Activated CD8-positive, alpha-beta T cell treated with anti-CD3 and anti-CD28 coated beads for 36 hours (primary cell): ENCODE measurements around the gene BLMH. TPM values are rescaled to one million over a fixed set of nuclear protein-coding genes. Genes with fewer than 3 reads are reported as not detected.
"Not testable (repeated sequence)": the region's sequence is repeated elsewhere in the genome, so short reads cannot be mapped to it uniquely, and the experiment has no call there.

Experiments used
- ATAC-seq: fragments of 200-7000 bp; cut with Tn5 transposase; one replicate; pipeline ENCODE4 v1.10.0; 2021; ENCODE audit warnings: mild to moderate bottlenecking, moderate library complexity
- CTCF ChIA-PET: fragments of 350-600 bp; sonication (Branson Sonifier 250); formaldehyde crosslinking; loops from one replicate; lab custom pipeline; 2021; ENCODE audit warnings: antibody characterized with exemption; lab: Charles Lee
- POLR2A ChIA-PET: fragments of 350-600 bp; sonication (Branson Sonifier 250); formaldehyde crosslinking; loops from one replicate; lab custom pipeline; 2021; ENCODE audit warnings: antibody characterized with exemption; lab: Charles Lee
- DNase-seq: peaks from one replicate; pipeline ENCODE4 v3.0.0-alpha.2; 2020
- H3K27ac Mint-ChIP-seq: one replicate; pipeline ENCODE4 v1.8.0; 2021; ENCODE audit warnings: mild to moderate bottlenecking, mixed read lengths
- H3K27me3 Mint-ChIP-seq: one replicate; pipeline ENCODE4 v1.8.0; 2021; ENCODE audit warnings: mixed read lengths
- H3K36me3 Mint-ChIP-seq: one replicate; pipeline ENCODE4 v1.8.0; 2021; ENCODE audit warnings: low read depth, mixed read lengths
- H3K4me1 Mint-ChIP-seq: one replicate; pipeline ENCODE4 v1.8.0; 2021; ENCODE audit warnings: low read depth, mixed read lengths
- H3K4me3 Mint-ChIP-seq: one replicate; pipeline ENCODE4 v1.8.0; 2021; ENCODE audit warnings: mild to moderate bottlenecking, moderate library complexity, mixed read lengths
- H3K9me3 Mint-ChIP-seq: one replicate; pipeline ENCODE4 v1.8.0; 2021; ENCODE audit warnings: mixed read lengths
- intact Hi-C: fragments of 100-400 bp; cut with micrococcal nuclease; formaldehyde crosslinking; loops from one replicate; pipeline ENCODE4 v1.10.0; 2022
- total RNA-seq, 2 experiments: library from RNA; stranded (reverse); gene quantifications; one replicate each; pipeline ENCODE4 v1.2.3, GENCODE V29; 2021
- TF ChIP-seq, protein P1 (sequence below): fragments of 200-600 bp; IDR thresholded peaks from one replicate; pipeline ENCODE4 v1.8.0; 2022; ENCODE audit warnings: antibody characterized with exemption, mild to moderate bottlenecking

BLMH gene
- total RNA-seq, 2 experiments from 2014 or later, result 75.9 to 78.6 TPM

DNA sequence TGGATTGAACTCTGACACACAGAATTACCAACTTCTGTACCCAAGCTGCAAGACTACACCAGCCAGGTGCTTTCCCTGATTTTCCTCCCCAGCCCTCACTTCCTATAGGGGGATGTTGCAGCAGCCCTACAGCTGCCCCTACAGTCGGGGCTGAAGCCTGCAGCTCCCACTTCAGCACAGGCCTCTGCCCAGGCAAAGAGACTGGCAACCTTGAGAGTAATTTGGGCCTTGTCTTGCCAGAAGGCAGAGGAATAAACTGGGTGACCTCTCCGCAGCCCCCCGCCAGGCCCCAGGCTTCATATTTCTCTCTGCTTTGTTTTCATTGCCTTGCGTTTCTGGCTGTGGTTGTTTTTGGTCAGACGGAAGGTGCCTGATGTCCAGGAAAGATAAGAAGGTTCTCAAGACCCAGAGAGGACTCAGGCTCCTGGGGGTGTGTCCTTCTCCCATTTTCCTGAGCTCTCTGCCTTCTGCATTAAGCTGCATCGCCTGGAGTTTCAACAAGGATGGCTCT lies 88.2 kb downstream of the BLMH start:
- H3K27me3 Mint-ChIP-seq, result peaks cover 7% of the 10 kb centered on the region
- peaks cover 6% of the 10 kb centered on the region for H3K4me1 Mint-ChIP-seq
- peak; percentile 39 for ATAC-seq
- intact Hi-C loops, result no loop called here
- no peaks in the 10 kb centered on the region for H3K36me3 Mint-ChIP-seq
- H3K9me3 Mint-ChIP-seq, result no peaks in the 10 kb centered on the region
- no peak overlapping the region for H3K27ac Mint-ChIP-seq
- POLR2A ChIA-PET, result no interaction called here
- CTCF ChIA-PET, result interaction anchor here (0.8 to 1.7 kb wide), 4 partner anchors 40 to 188 kb away, joined by 3 to 7 read pairs (median 4); no protein-coding TSS in a partner anchor
- H3K4me3 Mint-ChIP-seq, result no peak overlapping the region
- DNase-seq, result no peak
- TF ChIP-seq, protein P1, sequence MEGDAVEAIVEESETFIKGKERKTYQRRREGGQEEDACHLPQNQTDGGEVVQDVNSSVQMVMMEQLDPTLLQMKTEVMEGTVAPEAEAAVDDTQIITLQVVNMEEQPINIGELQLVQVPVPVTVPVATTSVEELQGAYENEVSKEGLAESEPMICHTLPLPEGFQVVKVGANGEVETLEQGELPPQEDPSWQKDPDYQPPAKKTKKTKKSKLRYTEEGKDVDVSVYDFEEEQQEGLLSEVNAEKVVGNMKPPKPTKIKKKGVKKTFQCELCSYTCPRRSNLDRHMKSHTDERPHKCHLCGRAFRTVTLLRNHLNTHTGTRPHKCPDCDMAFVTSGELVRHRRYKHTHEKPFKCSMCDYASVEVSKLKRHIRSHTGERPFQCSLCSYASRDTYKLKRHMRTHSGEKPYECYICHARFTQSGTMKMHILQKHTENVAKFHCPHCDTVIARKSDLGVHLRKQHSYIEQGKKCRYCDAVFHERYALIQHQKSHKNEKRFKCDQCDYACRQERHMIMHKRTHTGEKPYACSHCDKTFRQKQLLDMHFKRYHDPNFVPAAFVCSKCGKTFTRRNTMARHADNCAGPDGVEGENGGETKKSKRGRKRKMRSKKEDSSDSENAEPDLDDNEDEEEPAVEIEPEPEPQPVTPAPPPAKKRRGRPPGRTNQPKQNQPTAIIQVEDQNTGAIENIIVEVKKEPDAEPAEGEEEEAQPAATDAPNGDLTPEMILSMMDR, result no peak

DNA sequence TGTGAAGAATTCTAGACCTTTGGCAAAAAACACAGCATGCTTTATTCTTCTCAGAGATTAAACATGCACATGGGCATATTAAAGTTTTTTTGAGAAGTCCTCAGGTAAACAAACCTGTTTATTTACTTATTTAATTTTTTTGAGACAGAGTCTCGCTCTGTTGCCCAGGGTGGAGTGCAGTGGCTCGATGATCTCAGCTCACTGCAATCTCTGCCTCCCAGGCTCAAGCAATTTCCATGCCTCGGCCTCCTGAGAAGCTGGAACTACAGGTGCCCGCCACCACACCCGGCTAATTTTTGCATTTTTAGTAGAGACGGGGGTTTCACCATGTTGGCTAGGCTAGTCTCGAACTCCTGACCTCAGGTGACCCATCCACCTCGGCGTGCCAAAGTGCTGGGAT lies 91.1 kb downstream of the BLMH start:
- H3K27ac Mint-ChIP-seq, DNase-seq, H3K4me3 Mint-ChIP-seq, intact Hi-C loops, H3K9me3 Mint-ChIP-seq, CTCF ChIA-PET, H3K36me3 Mint-ChIP-seq, H3K27me3 Mint-ChIP-seq, ATAC-seq, H3K4me1 Mint-ChIP-seq: not testable (repeated sequence)
- POLR2A ChIA-PET, result interaction anchor here (1.2 kb wide), 1 partner anchor 15 kb away, joined by 3 read pairs; no protein-coding TSS in a partner anchor

DNA sequence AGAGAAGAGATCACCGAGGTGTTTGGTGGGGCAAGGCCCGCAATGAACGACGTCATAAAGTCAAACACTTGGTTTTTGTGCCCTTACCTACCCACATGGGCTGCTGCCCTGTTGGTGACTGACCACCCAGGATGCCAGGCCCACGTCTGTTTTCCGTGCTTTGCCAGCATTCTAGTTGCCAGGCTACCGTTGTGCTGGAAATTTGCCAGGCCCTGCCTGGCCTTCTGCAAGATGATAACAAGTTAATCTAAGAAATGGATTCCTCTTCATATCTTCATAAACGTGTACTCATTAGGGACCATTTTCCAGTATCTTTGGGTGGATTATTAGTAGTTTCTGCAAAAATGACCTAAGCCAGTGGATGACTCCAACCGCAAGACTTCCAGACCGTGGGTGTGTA lies 91.6 kb downstream of the BLMH start:
- no peak overlapping the region for H3K27ac Mint-ChIP-seq
- no peaks in the 10 kb centered on the region for H3K9me3 Mint-ChIP-seq
- ATAC-seq, result no peak
- intact Hi-C loops, result no loop called here
- ChIA-PET POLR2A (no interaction called here), CTCF (no interaction called here)
- H3K36me3 Mint-ChIP-seq, result no peaks in the 10 kb centered on the region
- H3K27me3 Mint-ChIP-seq, result peaks cover 7% of the 10 kb centered on the region
- DNase-seq, result no peak
- no peak overlapping the region for H3K4me3 Mint-ChIP-seq
- H3K4me1 Mint-ChIP-seq, result no peaks in the 10 kb centered on the region
- TF ChIP-seq, protein P1, result no peak

DNA sequence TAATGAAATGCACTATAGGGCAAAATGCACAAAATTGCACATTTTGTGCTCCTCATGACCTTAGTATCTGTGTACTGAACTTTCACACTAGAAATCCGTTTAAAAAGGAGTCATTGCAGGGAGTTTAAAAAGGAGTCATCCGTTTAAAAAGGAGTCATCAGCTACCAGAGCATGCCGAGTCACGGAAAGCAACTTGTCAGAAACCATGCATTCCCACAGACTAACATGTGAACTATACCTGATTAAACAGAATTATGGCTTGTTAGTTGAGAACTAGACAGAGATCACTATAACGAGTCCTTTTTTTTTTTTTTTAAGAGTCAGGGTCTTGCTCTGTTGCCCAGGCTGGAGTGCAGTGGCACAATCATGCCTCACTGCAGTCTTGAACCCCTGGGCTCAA lies 92.1 kb downstream of the BLMH start:
- no peak for ATAC-seq
- POLR2A ChIA-PET, result no interaction called here
- H3K27me3 Mint-ChIP-seq, result peaks cover 7% of the 10 kb centered on the region
- H3K4me1 Mint-ChIP-seq, result no peaks in the 10 kb centered on the region
- TF ChIP-seq, protein P1, result no peak
- intact Hi-C loops, result no loop called here
- CTCF ChIA-PET, result no interaction called here
- no peak overlapping the region for H3K4me3 Mint-ChIP-seq
- no peaks in the 10 kb centered on the region for H3K36me3 Mint-ChIP-seq
- no peaks in the 10 kb centered on the region for H3K9me3 Mint-ChIP-seq
- DNase-seq, result no peak
- H3K27ac Mint-ChIP-seq, result no peak overlapping the region

Other genes starting within 250 kb of the BLMH start
- 10 to 100 TPM; 24.3 to 28.4 TPM for gene NSRP1, start 175.1 kb downstream of the BLMH start, total RNA-seq
- not detected for gene SLC6A4, start 56.2 kb downstream of the BLMH start, total RNA-seq
- gene TMIGD1, start 42.1 kb upstream of the BLMH start, total RNA-seq, result not detected
- 10 to 100 TPM; 25.9 to 26.8 TPM for gene CPD, start 87.0 kb upstream of the BLMH start, total RNA-seq
- 10 to 100 TPM; 37.1 to 38.8 TPM for gene GOSR1, start 185.5 kb upstream of the BLMH start, total RNA-seq